Measurements from ENCODE around the gene SEMA3F. TPM values are rescaled to one million over a fixed set of nuclear protein-coding genes. Genes with fewer than 3 reads are reported as not detected.

The SEMA3F gene
- total RNA-seq, 1 experiment from 2014 or later: 34.0 TPM

DNA sequence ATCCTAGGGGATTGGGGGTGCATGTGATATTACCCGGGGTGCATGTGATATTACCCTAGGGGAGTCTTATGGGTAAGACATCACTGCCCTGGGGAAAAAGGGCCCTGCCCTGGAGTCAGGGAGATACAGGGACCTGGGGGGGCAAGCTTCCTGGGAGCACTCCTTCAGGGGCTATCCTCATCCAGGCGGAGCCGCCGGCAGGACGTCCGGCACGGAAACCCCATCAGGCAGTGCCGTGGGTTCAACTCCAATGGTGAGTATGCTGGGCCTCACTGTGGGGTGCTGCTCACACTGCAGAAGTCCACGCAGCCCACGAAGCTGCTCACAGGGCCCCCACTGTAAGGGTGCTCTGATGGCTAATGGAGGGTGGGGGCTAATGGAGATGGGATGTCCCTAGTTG lies 31.0 kb downstream of the SEMA3F start:
- Histone ChIP-seq H3K9me3 (ENCODE audit: insufficient read depth, low read depth) (no peaks in the 10 kb centered on the region), H3K36me3 (ENCODE audit: low read depth) (no peaks in the 10 kb centered on the region), H2AFZ (no peak overlapping the region), H3F3A (ENCODE audit: insufficient read depth, low read depth) (no peaks in the 10 kb centered on the region), H3K27ac (no peak overlapping the region), H3K79me2 (ENCODE audit: low read depth) (no peaks in the 10 kb centered on the region), H3K4me2 (no peak overlapping the region), H4K20me1 (ENCODE audit: insufficient read depth) (no peaks in the 10 kb centered on the region), H3K9me2 (ENCODE audit: insufficient read depth) (no peaks in the 10 kb centered on the region), H3K4me3 (no peak overlapping the region), H3K27me3 (ENCODE audit: insufficient read depth, low read depth) (no peaks in the 10 kb centered on the region), H3K4me1 (replicated peaks; ENCODE audit: insufficient read depth) (peaks cover 16% of the 10 kb centered on the region)
- intact Hi-C loops (cut with micrococcal nuclease; ENCODE audit: unreplicated experiment): loop anchor here (10.0 kb wide), 1 partner anchor 481 kb away; no protein-coding TSS in a partner anchor
- no TSS peak for BruUV-seq (replicated peaks)
- TF ChIP-seq EZH2 (IDR thresholded peaks at IDR 0.05; ENCODE audit: low read depth): no peak
- TF ChIP-seq, protein P1, sequence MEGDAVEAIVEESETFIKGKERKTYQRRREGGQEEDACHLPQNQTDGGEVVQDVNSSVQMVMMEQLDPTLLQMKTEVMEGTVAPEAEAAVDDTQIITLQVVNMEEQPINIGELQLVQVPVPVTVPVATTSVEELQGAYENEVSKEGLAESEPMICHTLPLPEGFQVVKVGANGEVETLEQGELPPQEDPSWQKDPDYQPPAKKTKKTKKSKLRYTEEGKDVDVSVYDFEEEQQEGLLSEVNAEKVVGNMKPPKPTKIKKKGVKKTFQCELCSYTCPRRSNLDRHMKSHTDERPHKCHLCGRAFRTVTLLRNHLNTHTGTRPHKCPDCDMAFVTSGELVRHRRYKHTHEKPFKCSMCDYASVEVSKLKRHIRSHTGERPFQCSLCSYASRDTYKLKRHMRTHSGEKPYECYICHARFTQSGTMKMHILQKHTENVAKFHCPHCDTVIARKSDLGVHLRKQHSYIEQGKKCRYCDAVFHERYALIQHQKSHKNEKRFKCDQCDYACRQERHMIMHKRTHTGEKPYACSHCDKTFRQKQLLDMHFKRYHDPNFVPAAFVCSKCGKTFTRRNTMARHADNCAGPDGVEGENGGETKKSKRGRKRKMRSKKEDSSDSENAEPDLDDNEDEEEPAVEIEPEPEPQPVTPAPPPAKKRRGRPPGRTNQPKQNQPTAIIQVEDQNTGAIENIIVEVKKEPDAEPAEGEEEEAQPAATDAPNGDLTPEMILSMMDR (conservative IDR thresholded peaks at IDR 0.05): no peak
- CTCF ChIA-PET: no interaction called here
- DNase-seq: no peak
- POLR2A ChIA-PET (ENCODE audit: unreplicated experiment): interaction anchor here (0.6 kb wide), 2 partner anchors 65 to 306 kb away, joined by 3 read pairs; no protein-coding TSS in a partner anchor

DNA sequence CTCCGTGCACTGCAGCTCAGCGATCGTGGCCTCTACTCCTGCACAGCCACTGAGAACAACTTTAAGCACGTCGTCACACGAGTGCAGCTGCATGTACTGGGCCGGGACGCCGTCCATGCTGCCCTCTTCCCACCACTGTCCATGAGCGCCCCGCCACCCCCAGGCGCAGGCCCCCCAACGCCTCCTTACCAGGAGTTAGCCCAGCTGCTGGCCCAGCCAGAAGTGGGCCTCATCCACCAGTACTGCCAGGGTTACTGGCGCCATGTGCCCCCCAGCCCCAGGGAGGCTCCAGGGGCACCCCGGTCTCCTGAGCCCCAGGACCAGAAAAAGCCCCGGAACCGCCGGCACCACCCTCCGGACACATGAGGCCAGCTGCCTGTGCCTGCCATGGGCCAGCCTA lies 32.6 kb downstream of the SEMA3F start:
- POLR2A ChIA-PET (ENCODE audit: unreplicated experiment): no interaction called here

DNA sequence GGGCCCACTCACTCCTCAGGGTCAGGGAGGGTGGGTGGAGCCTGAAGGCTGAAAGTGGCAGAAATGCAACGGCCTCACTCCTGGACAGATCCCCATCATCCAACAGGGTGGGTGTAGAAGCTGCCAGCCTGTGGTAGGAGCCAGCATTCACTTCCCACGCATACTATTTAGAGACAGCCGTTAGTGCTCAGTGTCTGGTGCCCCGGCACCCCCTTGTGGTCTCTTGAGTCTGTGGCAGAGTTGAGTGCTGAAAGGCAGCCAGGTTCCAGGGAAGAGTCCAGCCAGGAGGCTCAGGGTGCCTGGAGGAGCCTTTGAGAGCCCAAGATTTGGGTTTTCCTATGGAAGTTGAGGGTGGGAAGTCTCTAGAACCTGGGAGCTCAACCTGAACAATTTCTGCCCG lies 34.1 kb downstream of the SEMA3F start:
- no peaks in the 10 kb centered on the region for H3K9me2 ChIP-seq (ENCODE audit: insufficient read depth)
- no peaks in the 10 kb centered on the region for H3F3A ChIP-seq (ENCODE audit: insufficient read depth, low read depth)
- H3K4me2 ChIP-seq: no peak overlapping the region
- H3K27ac ChIP-seq: no peak overlapping the region
- H3K4me3 ChIP-seq: no peak overlapping the region
- no TSS peak for BruUV-seq (replicated peaks)
- ChIA-PET POLR2A (ENCODE audit: unreplicated experiment) (no interaction called here), CTCF (interaction anchor here (0.6 kb wide), 1 partner anchor 39 kb away, joined by 3 read pairs; no protein-coding TSS in a partner anchor)
- no peaks in the 10 kb centered on the region for H3K9me3 ChIP-seq (ENCODE audit: insufficient read depth, low read depth)
- H2AFZ ChIP-seq: no peak overlapping the region
- TF ChIP-seq, protein P1 (conservative IDR thresholded peaks at IDR 0.05): peak; percentile 77
- TF ChIP-seq EZH2 (IDR thresholded peaks at IDR 0.05; ENCODE audit: low read depth): no peak
- DNase-seq: peak; percentile 41 to 77
- H4K20me1 ChIP-seq (ENCODE audit: insufficient read depth): no peaks in the 10 kb centered on the region
- peaks cover 8% of the 10 kb centered on the region for H3K4me1 ChIP-seq (replicated peaks; ENCODE audit: insufficient read depth)
- intact Hi-C loops (cut with micrococcal nuclease; ENCODE audit: unreplicated experiment): loop anchor here (1.0 to 10.0 kb wide), 3 partner anchors 35 to 484 kb away; no protein-coding TSS in a partner anchor
- no peaks in the 10 kb centered on the region for H3K27me3 ChIP-seq (ENCODE audit: insufficient read depth, low read depth)
- no peaks in the 10 kb centered on the region for H3K79me2 ChIP-seq (ENCODE audit: low read depth)
- no peaks in the 10 kb centered on the region for H3K36me3 ChIP-seq (ENCODE audit: low read depth)

More for the DNA sequence above, 32.6 kb downstream of the SEMA3F start:
- Histone ChIP-seq H3K79me2 (ENCODE audit: low read depth) (no peaks in the 10 kb centered on the region), H3K9me2 (ENCODE audit: insufficient read depth) (no peaks in the 10 kb centered on the region), H3K27ac (no peak overlapping the region), H3K4me3 (no peak overlapping the region), H2AFZ (no peak overlapping the region), H3K36me3 (ENCODE audit: low read depth) (no peaks in the 10 kb centered on the region), H3K9me3 (ENCODE audit: insufficient read depth, low read depth) (no peaks in the 10 kb centered on the region), H4K20me1 (ENCODE audit: insufficient read depth) (no peaks in the 10 kb centered on the region), H3F3A (ENCODE audit: insufficient read depth, low read depth) (no peaks in the 10 kb centered on the region), H3K27me3 (ENCODE audit: insufficient read depth, low read depth) (no peaks in the 10 kb centered on the region), H3K4me1 (replicated peaks; ENCODE audit: insufficient read depth) (peaks cover 16% of the 10 kb centered on the region), H3K4me2 (no peak overlapping the region)
- intact Hi-C loops (cut with micrococcal nuclease; ENCODE audit: unreplicated experiment): loop anchor here (10.0 kb wide), 1 partner anchor 483 kb away; no protein-coding TSS in a partner anchor
- no peak for DNase-seq
- CTCF ChIA-PET: no interaction called here
- TF ChIP-seq EZH2 (IDR thresholded peaks at IDR 0.05; ENCODE audit: low read depth): no peak
- TF ChIP-seq, protein P1 (conservative IDR thresholded peaks at IDR 0.05): no peak
- no TSS peak for BruUV-seq (replicated peaks)

All from PC-9 (cell line).